Kidney capillary endothelial cell (primary cell): ENCODE data around the gene CD37.
"Not testable (repeated sequence)": the region's sequence is repeated elsewhere in the genome, so short reads cannot be mapped to it uniquely, and the experiment has no call there.

Experiments
- DNase-seq: peaks from one replicate; pipeline ENCODE4 v3.0.0-alpha.2; 2018; ENCODE audit warnings: low spot score

The CD37 gene

GRCh38 chr19:49335071-49335783 lies at the start of gene CD37:
Gene CD37 (plus strand): TSS chr19:49335406. CDS start chr19:49335541, 135 bp downstream.
- DNase-seq: no peak

GRCh38 chr19:49287141-49287770 lies 48.0 kb upstream of the CD37 start:
- no peak for DNase-seq

- DNase-seq: not testable (repeated sequence)
Observed at GRCh38 chr19:49288205-49288604, 47.0 kb upstream of the CD37 start.

GRCh38 chr19:49289286-49289685 lies 45.9 kb upstream of the CD37 start:
- not testable (repeated sequence) for DNase-seq

- no peak for DNase-seq
Observed at GRCh38 chr19:49290517-49290916, 44.7 kb upstream of the CD37 start.

GRCh38 chr19:49294401-49294800 lies 40.8 kb upstream of the CD37 start:
- DNase-seq: no peak

GRCh38 chr19:49295208-49295880 lies 39.9 kb upstream of the CD37 start:
- DNase-seq: no peak

GRCh38 chr19:49297403-49297802 lies 37.8 kb upstream of the CD37 start:
- no peak for DNase-seq

- DNase-seq: not testable (repeated sequence)
Observed at GRCh38 chr19:49298653-49299052, 36.6 kb upstream of the CD37 start.

- DNase-seq: peak; percentile 45
Observed at GRCh38 chr19:49301165-49301865, 33.9 kb upstream of the CD37 start.

- no peak for DNase-seq
Observed at GRCh38 chr19:49301866-49302252, 33.3 kb upstream of the CD37 start.

- not testable (repeated sequence) for DNase-seq
Observed at GRCh38 chr19:49306734-49307133, 28.5 kb upstream of the CD37 start.

- DNase-seq: no peak
Observed at GRCh38 chr19:49309087-49309486, 26.1 kb upstream of the CD37 start.

GRCh38 chr19:49315111-49315510 lies 20.1 kb upstream of the CD37 start:
- DNase-seq: no peak

GRCh38 chr19:49316284-49316683 lies 18.9 kb upstream of the CD37 start:
- DNase-seq: no peak

- DNase-seq: no peak
Observed at GRCh38 chr19:49318296-49318695, 16.9 kb upstream of the CD37 start.

GRCh38 chr19:49324801-49325576 lies 10.2 kb upstream of the CD37 start, which contains the start of gene SLC6A16:
Gene SLC6A16 (minus strand): TSS chr19:49325191. CDS start chr19:49311347, 13,844 bp downstream.
- no peak for DNase-seq

- not testable (repeated sequence) for DNase-seq
Observed at GRCh38 chr19:49325756-49326155, 9.4 kb upstream of the CD37 start.

- no peak for DNase-seq
Observed at GRCh38 chr19:49326165-49326704, 9.0 kb upstream of the CD37 start.

- no peak for DNase-seq
Observed at GRCh38 chr19:49327878-49328544, 7.2 kb upstream of the CD37 start.

- no peak for DNase-seq
Observed at GRCh38 chr19:49328741-49329140, 6.5 kb upstream of the CD37 start.
